ENCODE results near the gene MYRIP.

DNA sequence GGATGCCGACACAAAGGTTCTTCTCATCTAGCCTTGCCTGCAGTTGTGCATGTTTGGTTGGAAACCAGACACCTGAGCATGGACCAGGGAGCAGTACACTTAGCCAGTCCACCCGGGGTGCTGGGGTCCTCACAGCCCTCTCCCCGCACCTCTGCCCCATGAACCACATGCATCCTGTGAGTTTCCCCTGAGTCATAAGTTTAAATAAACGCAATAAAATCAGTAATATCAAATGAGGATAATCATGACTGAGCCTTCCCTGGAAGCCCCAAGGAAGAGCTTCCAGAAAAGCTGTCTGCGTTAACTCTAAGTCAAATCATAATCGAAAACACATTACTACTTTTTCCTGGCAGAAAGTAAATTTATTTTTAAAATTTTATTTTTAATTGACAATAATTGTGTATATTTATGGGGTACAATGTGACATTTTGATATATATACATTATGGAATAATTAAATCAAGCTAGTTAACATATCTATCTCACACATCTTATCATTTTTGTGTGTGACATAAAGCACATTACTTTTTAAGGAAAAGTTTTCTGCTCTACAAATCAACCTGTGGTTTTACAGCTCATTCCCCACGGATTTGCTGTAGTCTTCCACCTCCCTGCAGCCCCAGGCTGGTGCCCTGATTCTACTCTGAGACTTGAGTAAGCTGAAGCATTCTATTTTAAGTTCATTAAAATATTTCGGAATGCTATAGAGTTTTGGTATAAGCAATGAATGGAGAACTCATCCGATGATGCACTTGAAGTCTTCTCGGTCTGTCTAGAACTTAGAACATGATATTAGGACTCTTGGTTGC, 334.1 kb downstream of the MYRIP start:
- TF ChIP-seq FOXM1 (IDR thresholded peaks at IDR 0.05; ENCODE audit: borderline replicate concordance) = no peak
- no peak for TF ChIP-seq SP1 (IDR thresholded peaks at IDR 0.05)
- TF ChIP-seq SUZ12 (IDR thresholded peaks at IDR 0.05) = no peak
- no peak for TF ChIP-seq TARDBP (IDR thresholded peaks at IDR 0.05)
- TF ChIP-seq ELF4 (IDR thresholded peaks at IDR 0.05) = no peak
